Liver (tissue), 3 donors: ENCODE results near the gene HJURP.

Source experiments
- FOXA1 ChIP-seq: IDR thresholded peaks from 2 replicates; pipeline ENCODE4 v1.6.1; 2016; ENCODE audit warnings: antibody characterized with exemption
- NR2F2 ChIP-seq: IDR thresholded peaks from 2 replicates; pipeline ENCODE4 v1.6.1; 2016; ENCODE audit warnings: antibody characterized with exemption
- TAF1 ChIP-seq: conservative IDR thresholded peaks from 2 replicates; pipeline ENCODE4 v1.6.1; 2016; ENCODE audit warnings: antibody characterized with exemption, mild to moderate bottlenecking
- YY1 ChIP-seq: IDR thresholded peaks from 2 replicates; pipeline ENCODE4 v1.6.1; 2016; ENCODE audit warnings: antibody characterized with exemption, mild to moderate bottlenecking
- TF ChIP-seq, protein P1 (sequence below): fragments of 150-350 bp; IDR thresholded peaks from 2 replicates; pipeline ENCODE4 v1.5.1; 2017; ENCODE audit warnings: improper control_type of control experiment, low read depth, low read length; ENCODE audit not compliant: missing input control
- TF ChIP-seq, protein P2 (sequence below): IDR thresholded peaks from 2 replicates; pipeline ENCODE4 v1.6.1; 2016; ENCODE audit warnings: antibody characterized with exemption, mild to moderate bottlenecking
- TF ChIP-seq, protein P3 (sequence below): IDR thresholded peaks from 2 replicates; pipeline ENCODE4 v1.6.1; 2016; ENCODE audit warnings: antibody characterized with exemption
- donor health status: healthy.
- donor health status: healthy.

DNA sequence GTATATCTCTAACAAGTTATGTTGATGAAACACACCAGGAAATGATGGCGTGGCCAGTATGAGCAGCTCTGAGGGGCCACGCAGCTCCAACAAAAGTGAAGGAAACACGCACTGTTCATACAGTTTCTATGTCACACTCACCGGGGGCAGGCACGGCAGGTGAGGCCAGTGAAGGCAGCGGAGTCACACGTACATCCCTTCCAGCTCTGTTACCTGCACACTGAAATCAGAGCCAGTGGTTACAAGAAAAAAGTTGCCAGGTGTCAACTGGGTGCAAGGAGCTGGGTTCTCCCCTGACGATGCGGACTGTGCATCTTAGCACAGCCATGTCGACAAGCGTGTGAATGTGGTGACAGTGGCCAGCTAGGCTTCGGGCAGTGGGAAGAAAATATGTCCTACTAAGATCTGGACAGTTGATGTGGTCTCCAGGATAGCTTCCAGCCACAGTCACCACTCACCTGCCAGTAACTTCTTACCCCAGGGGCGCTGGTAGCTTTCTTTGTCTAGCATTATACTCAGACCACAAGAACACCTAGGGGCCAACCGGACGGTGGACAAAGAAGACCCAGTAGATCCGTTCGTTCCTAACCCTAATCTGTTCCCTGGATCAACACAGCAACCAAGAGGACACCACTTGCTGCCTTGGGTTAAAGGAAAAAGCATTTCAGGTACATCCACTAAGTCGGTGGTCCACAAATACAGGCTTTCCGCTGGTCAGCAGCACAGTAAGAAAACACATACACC is 10.1 kb downstream of the HJURP start:
- TF ChIP-seq, protein P1, sequence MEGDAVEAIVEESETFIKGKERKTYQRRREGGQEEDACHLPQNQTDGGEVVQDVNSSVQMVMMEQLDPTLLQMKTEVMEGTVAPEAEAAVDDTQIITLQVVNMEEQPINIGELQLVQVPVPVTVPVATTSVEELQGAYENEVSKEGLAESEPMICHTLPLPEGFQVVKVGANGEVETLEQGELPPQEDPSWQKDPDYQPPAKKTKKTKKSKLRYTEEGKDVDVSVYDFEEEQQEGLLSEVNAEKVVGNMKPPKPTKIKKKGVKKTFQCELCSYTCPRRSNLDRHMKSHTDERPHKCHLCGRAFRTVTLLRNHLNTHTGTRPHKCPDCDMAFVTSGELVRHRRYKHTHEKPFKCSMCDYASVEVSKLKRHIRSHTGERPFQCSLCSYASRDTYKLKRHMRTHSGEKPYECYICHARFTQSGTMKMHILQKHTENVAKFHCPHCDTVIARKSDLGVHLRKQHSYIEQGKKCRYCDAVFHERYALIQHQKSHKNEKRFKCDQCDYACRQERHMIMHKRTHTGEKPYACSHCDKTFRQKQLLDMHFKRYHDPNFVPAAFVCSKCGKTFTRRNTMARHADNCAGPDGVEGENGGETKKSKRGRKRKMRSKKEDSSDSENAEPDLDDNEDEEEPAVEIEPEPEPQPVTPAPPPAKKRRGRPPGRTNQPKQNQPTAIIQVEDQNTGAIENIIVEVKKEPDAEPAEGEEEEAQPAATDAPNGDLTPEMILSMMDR = no peak
- TF ChIP-seq, protein P2, sequence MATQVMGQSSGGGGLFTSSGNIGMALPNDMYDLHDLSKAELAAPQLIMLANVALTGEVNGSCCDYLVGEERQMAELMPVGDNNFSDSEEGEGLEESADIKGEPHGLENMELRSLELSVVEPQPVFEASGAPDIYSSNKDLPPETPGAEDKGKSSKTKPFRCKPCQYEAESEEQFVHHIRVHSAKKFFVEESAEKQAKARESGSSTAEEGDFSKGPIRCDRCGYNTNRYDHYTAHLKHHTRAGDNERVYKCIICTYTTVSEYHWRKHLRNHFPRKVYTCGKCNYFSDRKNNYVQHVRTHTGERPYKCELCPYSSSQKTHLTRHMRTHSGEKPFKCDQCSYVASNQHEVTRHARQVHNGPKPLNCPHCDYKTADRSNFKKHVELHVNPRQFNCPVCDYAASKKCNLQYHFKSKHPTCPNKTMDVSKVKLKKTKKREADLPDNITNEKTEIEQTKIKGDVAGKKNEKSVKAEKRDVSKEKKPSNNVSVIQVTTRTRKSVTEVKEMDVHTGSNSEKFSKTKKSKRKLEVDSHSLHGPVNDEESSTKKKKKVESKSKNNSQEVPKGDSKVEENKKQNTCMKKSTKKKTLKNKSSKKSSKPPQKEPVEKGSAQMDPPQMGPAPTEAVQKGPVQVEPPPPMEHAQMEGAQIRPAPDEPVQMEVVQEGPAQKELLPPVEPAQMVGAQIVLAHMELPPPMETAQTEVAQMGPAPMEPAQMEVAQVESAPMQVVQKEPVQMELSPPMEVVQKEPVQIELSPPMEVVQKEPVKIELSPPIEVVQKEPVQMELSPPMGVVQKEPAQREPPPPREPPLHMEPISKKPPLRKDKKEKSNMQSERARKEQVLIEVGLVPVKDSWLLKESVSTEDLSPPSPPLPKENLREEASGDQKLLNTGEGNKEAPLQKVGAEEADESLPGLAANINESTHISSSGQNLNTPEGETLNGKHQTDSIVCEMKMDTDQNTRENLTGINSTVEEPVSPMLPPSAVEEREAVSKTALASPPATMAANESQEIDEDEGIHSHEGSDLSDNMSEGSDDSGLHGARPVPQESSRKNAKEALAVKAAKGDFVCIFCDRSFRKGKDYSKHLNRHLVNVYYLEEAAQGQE = no peak
- TF ChIP-seq NR2F2 = no peak
- TF ChIP-seq YY1 = no peak
- TF ChIP-seq, protein P3, sequence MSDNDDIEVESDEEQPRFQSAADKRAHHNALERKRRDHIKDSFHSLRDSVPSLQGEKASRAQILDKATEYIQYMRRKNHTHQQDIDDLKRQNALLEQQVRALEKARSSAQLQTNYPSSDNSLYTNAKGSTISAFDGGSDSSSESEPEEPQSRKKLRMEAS = no peak
- no peak for TF ChIP-seq FOXA1
- TF ChIP-seq TAF1 = no peak
